ENCODE measurements around the gene COX7A2L.

The COX7A2L gene

GRCh38 chr2:42324244-42324643 lies 36.8 kb downstream of the COX7A2L start:
- Histone ChIP-seq H3K27me3 (ENCODE audit: insufficient read depth, low read length) (no peaks in the 10 kb centered on the region), H3K9ac (ENCODE audit: low read depth, low read length) (no peak overlapping the region), H3K4me1 (ENCODE audit: insufficient read depth, low read length) (no peaks in the 10 kb centered on the region), H3K36me3 (ENCODE audit: insufficient read depth, low read depth, low read length) (peaks cover 47% of the 10 kb centered on the region), H3K9me3 (ENCODE audit: insufficient read depth, low read depth, low read length) (no peaks in the 10 kb centered on the region), H3K27ac (ENCODE audit: low read length) (no peak overlapping the region), H3K4me3 (ENCODE audit: low read length) (no peak overlapping the region)

- no peak overlapping the region for H3K9ac ChIP-seq (ENCODE audit: low read depth, low read length)
- no peaks in the 10 kb centered on the region for H3K9me3 ChIP-seq (ENCODE audit: insufficient read depth, low read depth, low read length)
- no peaks in the 10 kb centered on the region for H3K27me3 ChIP-seq (ENCODE audit: insufficient read depth, low read length)
- H3K36me3 ChIP-seq (ENCODE audit: insufficient read depth, low read depth, low read length): peaks cover 52% of the 10 kb centered on the region
- H3K27ac ChIP-seq (ENCODE audit: low read length): no peak overlapping the region
- no peaks in the 10 kb centered on the region for H3K4me1 ChIP-seq (ENCODE audit: insufficient read depth, low read length)
- H3K4me3 ChIP-seq (ENCODE audit: low read length): no peak overlapping the region
These were observed 39.5 kb downstream of the COX7A2L start for GRCh38 chr2:42321452-42322064.

GRCh38 chr2:42319265-42319664 lies 41.8 kb downstream of the COX7A2L start:
- Histone ChIP-seq H3K27me3 (ENCODE audit: insufficient read depth, low read length) (no peaks in the 10 kb centered on the region), H3K36me3 (ENCODE audit: insufficient read depth, low read depth, low read length) (peaks cover 53% of the 10 kb centered on the region), H3K27ac (ENCODE audit: low read length) (no peak overlapping the region), H3K9ac (ENCODE audit: low read depth, low read length) (no peak overlapping the region), H3K4me1 (ENCODE audit: insufficient read depth, low read length) (no peaks in the 10 kb centered on the region), H3K4me3 (ENCODE audit: low read length) (no peak overlapping the region), H3K9me3 (ENCODE audit: insufficient read depth, low read depth, low read length) (no peaks in the 10 kb centered on the region)

GRCh38 chr2:42317945-42318344 lies 43.1 kb downstream of the COX7A2L start:
- Histone ChIP-seq H3K27me3 (ENCODE audit: insufficient read depth, low read length) (no peaks in the 10 kb centered on the region), H3K9me3 (ENCODE audit: insufficient read depth, low read depth, low read length) (no peaks in the 10 kb centered on the region), H3K36me3 (ENCODE audit: insufficient read depth, low read depth, low read length) (peaks cover 53% of the 10 kb centered on the region), H3K9ac (ENCODE audit: low read depth, low read length) (no peak overlapping the region), H3K4me3 (ENCODE audit: low read length) (no peak overlapping the region), H3K4me1 (ENCODE audit: insufficient read depth, low read length) (no peaks in the 10 kb centered on the region), H3K27ac (ENCODE audit: low read length) (no peak overlapping the region)

GRCh38 chr2:42317486-42317885 lies 43.5 kb downstream of the COX7A2L start:
- no peak overlapping the region for H3K9ac ChIP-seq (ENCODE audit: low read depth, low read length)
- no peaks in the 10 kb centered on the region for H3K9me3 ChIP-seq (ENCODE audit: insufficient read depth, low read depth, low read length)
- peaks cover 53% of the 10 kb centered on the region for H3K36me3 ChIP-seq (ENCODE audit: insufficient read depth, low read depth, low read length)
- H3K27ac ChIP-seq (ENCODE audit: low read length): no peak overlapping the region
- H3K4me3 ChIP-seq (ENCODE audit: low read length): no peak overlapping the region
- no peaks in the 10 kb centered on the region for H3K27me3 ChIP-seq (ENCODE audit: insufficient read depth, low read length)
- no peaks in the 10 kb centered on the region for H3K4me1 ChIP-seq (ENCODE audit: insufficient read depth, low read length)

- Histone ChIP-seq H3K36me3 (ENCODE audit: insufficient read depth, low read depth, low read length) (peaks cover 53% of the 10 kb centered on the region), H3K4me3 (ENCODE audit: low read length) (no peak overlapping the region), H3K9ac (ENCODE audit: low read depth, low read length) (no peak overlapping the region), H3K27ac (ENCODE audit: low read length) (no peak overlapping the region), H3K27me3 (ENCODE audit: insufficient read depth, low read length) (no peaks in the 10 kb centered on the region), H3K9me3 (ENCODE audit: insufficient read depth, low read depth, low read length) (no peaks in the 10 kb centered on the region), H3K4me1 (ENCODE audit: insufficient read depth, low read length) (no peaks in the 10 kb centered on the region)
These were observed 44.1 kb downstream of the COX7A2L start for GRCh38 chr2:42316910-42317309.

- H3K4me1 ChIP-seq (ENCODE audit: insufficient read depth, low read length): no peaks in the 10 kb centered on the region
These were observed 45.1 kb downstream of the COX7A2L start for GRCh38 chr2:42315844-42316470.

GRCh38 chr2:42314892-42315468 lies 46.0 kb downstream of the COX7A2L start:
- Histone ChIP-seq H3K27ac (ENCODE audit: low read length) (no peak overlapping the region), H3K4me3 (ENCODE audit: low read length) (no peak overlapping the region), H3K36me3 (ENCODE audit: insufficient read depth, low read depth, low read length) (peaks cover 41% of the 10 kb centered on the region), H3K27me3 (ENCODE audit: insufficient read depth, low read length) (no peaks in the 10 kb centered on the region), H3K9ac (ENCODE audit: low read depth, low read length) (no peak overlapping the region), H3K9me3 (ENCODE audit: insufficient read depth, low read depth, low read length) (no peaks in the 10 kb centered on the region), H3K4me1 (ENCODE audit: insufficient read depth, low read length) (no peaks in the 10 kb centered on the region)

More at GRCh38 chr2:42315844-42316470, 45.1 kb downstream of the COX7A2L start:
- no peak overlapping the region for H3K27ac ChIP-seq (ENCODE audit: low read length)
- peaks cover 50% of the 10 kb centered on the region for H3K36me3 ChIP-seq (ENCODE audit: insufficient read depth, low read depth, low read length)
- H3K4me3 ChIP-seq (ENCODE audit: low read length): no peak overlapping the region
- H3K27me3 ChIP-seq (ENCODE audit: insufficient read depth, low read length): no peaks in the 10 kb centered on the region
- no peak overlapping the region for H3K9ac ChIP-seq (ENCODE audit: low read depth, low read length)
- H3K9me3 ChIP-seq (ENCODE audit: insufficient read depth, low read depth, low read length): no peaks in the 10 kb centered on the region

GRCh38 chr2:42312106-42312505 lies 48.9 kb downstream of the COX7A2L start:
- Histone ChIP-seq H3K36me3 (ENCODE audit: insufficient read depth, low read depth, low read length) (peaks cover 23% of the 10 kb centered on the region), H3K27ac (ENCODE audit: low read length) (no peak overlapping the region)

GRCh38 chr2:42310007-42310515 lies 51.0 kb downstream of the COX7A2L start:
- Histone ChIP-seq H3K9ac (ENCODE audit: low read depth, low read length) (no peak overlapping the region), H3K4me1 (ENCODE audit: insufficient read depth, low read length) (no peaks in the 10 kb centered on the region), H3K9me3 (ENCODE audit: insufficient read depth, low read depth, low read length) (no peaks in the 10 kb centered on the region), H3K27me3 (ENCODE audit: insufficient read depth, low read length) (no peaks in the 10 kb centered on the region), H3K36me3 (ENCODE audit: insufficient read depth, low read depth, low read length) (peaks cover 22% of the 10 kb centered on the region), H3K27ac (ENCODE audit: low read length) (no peak overlapping the region), H3K4me3 (ENCODE audit: low read length) (no peak overlapping the region)

More at GRCh38 chr2:42312106-42312505, 48.9 kb downstream of the COX7A2L start:
- Histone ChIP-seq H3K9ac (ENCODE audit: low read depth, low read length) (no peak overlapping the region), H3K4me3 (ENCODE audit: low read length) (no peak overlapping the region), H3K27me3 (ENCODE audit: insufficient read depth, low read length) (no peaks in the 10 kb centered on the region), H3K4me1 (ENCODE audit: insufficient read depth, low read length) (no peaks in the 10 kb centered on the region), H3K9me3 (ENCODE audit: insufficient read depth, low read depth, low read length) (no peaks in the 10 kb centered on the region)

- Histone ChIP-seq H3K4me1 (ENCODE audit: insufficient read depth, low read length) (no peaks in the 10 kb centered on the region), H3K4me3 (ENCODE audit: low read length) (no peak overlapping the region), H3K27ac (ENCODE audit: low read length) (no peak overlapping the region)
These were observed 51.7 kb downstream of the COX7A2L start for GRCh38 chr2:42309366-42309765.

GRCh38 chr2:42307180-42307579 lies 53.8 kb downstream of the COX7A2L start:
- Histone ChIP-seq H3K27me3 (ENCODE audit: insufficient read depth, low read length) (no peaks in the 10 kb centered on the region), H3K4me3 (ENCODE audit: low read length) (no peak overlapping the region), H3K9me3 (ENCODE audit: insufficient read depth, low read depth, low read length) (no peaks in the 10 kb centered on the region), H3K9ac (ENCODE audit: low read depth, low read length) (no peak overlapping the region), H3K27ac (ENCODE audit: low read length) (no peak overlapping the region), H3K36me3 (ENCODE audit: insufficient read depth, low read depth, low read length) (peaks cover 45% of the 10 kb centered on the region), H3K4me1 (ENCODE audit: insufficient read depth, low read length) (no peaks in the 10 kb centered on the region)

More at GRCh38 chr2:42309366-42309765, 51.7 kb downstream of the COX7A2L start:
- Histone ChIP-seq H3K9me3 (ENCODE audit: insufficient read depth, low read depth, low read length) (no peaks in the 10 kb centered on the region), H3K36me3 (ENCODE audit: insufficient read depth, low read depth, low read length) (peaks cover 25% of the 10 kb centered on the region), H3K9ac (ENCODE audit: low read depth, low read length) (no peak overlapping the region), H3K27me3 (ENCODE audit: insufficient read depth, low read length) (no peaks in the 10 kb centered on the region)
